Spinal cord (tissue), 10 donors: ENCODE results near the gene MS4A4A. TPM values are rescaled to one million over a fixed set of nuclear protein-coding genes. Genes with fewer than 3 reads are reported as not detected.

Source experiments
- DNase-seq, 6 donors: peaks; one replicate each; pipeline versions ENCODE4 v3.0.0 to v3.0.0-alpha.2; 2013 to 2015; ENCODE audit warnings: low spot score in 6 of 6, low read depth in 4 of 6
- H3K27ac ChIP-seq: one replicate; pipeline ENCODE4 v1.5.1; 2013; ENCODE audit warnings: low read depth, low read length, control low read depth
- H3K27me3 ChIP-seq: one replicate; pipeline ENCODE4 v1.6.1; 2013; ENCODE audit warnings: low read length; ENCODE audit not compliant: control insufficient read depth, insufficient read depth
- H3K36me3 ChIP-seq: one replicate; pipeline ENCODE4 v1.6.1; 2013; ENCODE audit warnings: low read length; ENCODE audit not compliant: control insufficient read depth, insufficient read depth
- H3K4me1 ChIP-seq: one replicate; pipeline ENCODE4 v1.6.1; 2013; ENCODE audit warnings: low read length; ENCODE audit not compliant: control insufficient read depth, insufficient read depth
- H3K4me3 ChIP-seq: one replicate; pipeline ENCODE4 v1.5.1; 2013; ENCODE audit warnings: low read depth, low read length, control low read depth
- H3K9me3 ChIP-seq: one replicate; pipeline ENCODE4 v1.6.1; 2013; ENCODE audit warnings: low read length; ENCODE audit not compliant: control insufficient read depth, insufficient read depth
- WGBS: methylation state at CpG from one replicate; pipeline ENCODE4 v1.1.5; 2013; ENCODE audit warnings: missing lambda C conversion rate; ENCODE audit not compliant: insufficient coverage; 5-methylcytosine and 5-hydroxymethylcytosine counted together
- long read RNA-seq, 4 donors: transcript quantifications; one replicate each; lab custom pipeline, GENCODE V29; 2026
- polyA plus RNA-seq, 2 donors: library from polyadenylated mRNA; unstranded; fragments of 120-200 nt; gene quantifications; one replicate each; pipeline ENCODE4 v1.2.1, GENCODE V29; 2013; ENCODE audit not compliant: insufficient read length in 2 of 2
- total RNA-seq, 2 donors: library from RNA; depleted of rRNA in 1 of 2; stranded (reverse); fragments of 120-200 nt in 1 of 2; fragments of >200 nt in 1 of 2; gene quantifications; one replicate each; pipeline versions ENCODE4 v1.2.3 to v1.2.4, GENCODE V29; 2013 to 2014
- donor health status: healthy.

Gene MS4A4A
- 10 to 100 TPM in 1 of 2 donors, 1 to 10 TPM in 1; 9.0 to 11.0 TPM for total RNA-seq
- 1 to 10 TPM; 2.3 to 4.1 TPM for polyA plus RNA-seq
- long read RNA-seq, donor 1, partial matches to known transcripts, result 0 of 3 reads
- long read RNA-seq, donor 1, other reads (novel, unspliced or antisense), result 0 of 3 reads
- long read RNA-seq, donor 2, result 0 reads
- long read RNA-seq, donor 3, result 0 reads
- long read RNA-seq, donor 4, transcript MS4A4A-205 (2 exons, 727 nt), result minor isoform, 6 of 15 reads
- long read RNA-seq, donor 4, transcript MS4A4A-201 (7 exons, 1,604 nt), result major isoform, 8 of 15 reads
- long read RNA-seq, donor 4, partial matches to known transcripts, result 0 of 15 reads
- long read RNA-seq, donor 4, other reads (novel, unspliced or antisense), result 0 of 15 reads

- WGBS, result 85% methylated on average over 3 of the region's 3 CpGs
- Histone ChIP-seq H3K4me3 (no peak within 1 kb of the TSS), H3K27ac (no peak within 1 kb of the TSS)
Measured at GRCh38 chr11:60280412-60280811, at the start of gene MS4A4A. MS4A4A (plus strand) TSS chr11:60280666; CDS start chr11:60280676, 10 bp downstream.

GRCh38 chr11:60230681-60231080, 49.8 kb upstream of the MS4A4A start:
- Histone ChIP-seq H3K36me3 (no peaks in the 10 kb centered on the region), H3K4me3 (no peak overlapping the region)

More at GRCh38 chr11:60280412-60280811, at the start of gene MS4A4A:
- H3K36me3 ChIP-seq, result no peaks in the 10 kb centered on the region
- no peaks in the 10 kb centered on the region for H3K4me1 ChIP-seq
- no peaks in the 10 kb centered on the region for H3K27me3 ChIP-seq
- no peaks in the 10 kb centered on the region for H3K9me3 ChIP-seq
- no peak for DNase-seq

GRCh38 chr11:60235321-60235720, 45.1 kb upstream of the MS4A4A start:
- no peaks in the 10 kb centered on the region for H3K4me1 ChIP-seq
- no peaks in the 10 kb centered on the region for H3K36me3 ChIP-seq
- H3K9me3 ChIP-seq, result no peaks in the 10 kb centered on the region
- no peak overlapping the region for H3K4me3 ChIP-seq
- no peak overlapping the region for H3K27ac ChIP-seq
- H3K27me3 ChIP-seq, result no peaks in the 10 kb centered on the region
- no CpG with 5 or more reads among the region's 3 CpGs for WGBS
- no peak for DNase-seq

More at GRCh38 chr11:60230681-60231080, 49.8 kb upstream of the MS4A4A start:
- no peaks in the 10 kb centered on the region for H3K9me3 ChIP-seq
- H3K27ac ChIP-seq, result no peak overlapping the region
- H3K27me3 ChIP-seq, result no peaks in the 10 kb centered on the region
- no CpG with 5 or more reads among the region's 1 CpG for WGBS
- no peak for DNase-seq
- H3K4me1 ChIP-seq, result no peaks in the 10 kb centered on the region

- Histone ChIP-seq H3K27me3 (no peaks in the 10 kb centered on the region), H3K9me3 (no peaks in the 10 kb centered on the region), H3K36me3 (no peaks in the 10 kb centered on the region), H3K4me1 (no peaks in the 10 kb centered on the region), H3K4me3 (no peak overlapping the region), H3K27ac (no peak overlapping the region)
- no peak for DNase-seq
- WGBS, result 87% methylated on average over 4 of the region's 5 CpGs
Measured at GRCh38 chr11:60240662-60241061, 39.8 kb upstream of the MS4A4A start.

GRCh38 chr11:60241786-60242185, 38.7 kb upstream of the MS4A4A start:
- H3K27me3 ChIP-seq, result no peaks in the 10 kb centered on the region
- no peak for DNase-seq
- no peak overlapping the region for H3K4me3 ChIP-seq
- no peaks in the 10 kb centered on the region for H3K9me3 ChIP-seq
- no peaks in the 10 kb centered on the region for H3K4me1 ChIP-seq
- no peaks in the 10 kb centered on the region for H3K36me3 ChIP-seq
- WGBS, result 100% methylated on average over 1 of the region's 3 CpGs
- H3K27ac ChIP-seq, result no peak overlapping the region

GRCh38 chr11:60242740-60243239, 37.7 kb upstream of the MS4A4A start, which contains the start of gene MS4A4E:
MS4A4E (minus strand) TSS chr11:60243137; CDS start chr11:60230055, 13,082 bp downstream.
- Histone ChIP-seq H3K27me3 (no peaks in the 10 kb centered on the region), H3K4me1 (no peaks in the 10 kb centered on the region), H3K27ac (no peak within 1 kb of the TSS), H3K4me3 (no peak within 1 kb of the TSS), H3K9me3 (no peaks in the 10 kb centered on the region), H3K36me3 (no peaks in the 10 kb centered on the region)
- 96% methylated on average over 2 of the region's 5 CpGs for WGBS
- DNase-seq, result no peak

- Histone ChIP-seq H3K27ac (no peak overlapping the region), H3K4me3 (no peak overlapping the region), H3K4me1 (no peaks in the 10 kb centered on the region), H3K9me3 (peaks cover 4% of the 10 kb centered on the region), H3K36me3 (no peaks in the 10 kb centered on the region), H3K27me3 (no peaks in the 10 kb centered on the region)
- DNase-seq, result peak in 3 of 6 donors; percentile 32 to 85 (median 58)
- 86% methylated on average over 1 of the region's 6 CpGs for WGBS
Measured at GRCh38 chr11:60251485-60252212, 28.8 kb upstream of the MS4A4A start.

- no peaks in the 10 kb centered on the region for H3K36me3 ChIP-seq
- no peak for DNase-seq
- H3K4me1 ChIP-seq, result no peaks in the 10 kb centered on the region
- H3K27ac ChIP-seq, result no peak overlapping the region
- no peaks in the 10 kb centered on the region for H3K27me3 ChIP-seq
- H3K4me3 ChIP-seq, result no peak overlapping the region
- WGBS, result 71% methylated on average over 2 of the region's 2 CpGs
- H3K9me3 ChIP-seq, result peaks cover 4% of the 10 kb centered on the region
Measured at GRCh38 chr11:60252213-60253108, 28.0 kb upstream of the MS4A4A start.
